NCI-H2107 treated with DMSO at 0.1 percent for 48 hours (cell line): ENCODE data around the gene XAGE1B.
"Not testable (repeated sequence)": the region's sequence is repeated elsewhere in the genome, so short reads cannot be mapped to it uniquely, and the experiment has no call there.

Experiments used
- DNase-seq: peaks from one replicate; lab custom pipeline; 2025; ENCODE audit not compliant: unreplicated experiment; lab: John Stamatoyannopoulos, UW

The XAGE1B gene

DNA sequence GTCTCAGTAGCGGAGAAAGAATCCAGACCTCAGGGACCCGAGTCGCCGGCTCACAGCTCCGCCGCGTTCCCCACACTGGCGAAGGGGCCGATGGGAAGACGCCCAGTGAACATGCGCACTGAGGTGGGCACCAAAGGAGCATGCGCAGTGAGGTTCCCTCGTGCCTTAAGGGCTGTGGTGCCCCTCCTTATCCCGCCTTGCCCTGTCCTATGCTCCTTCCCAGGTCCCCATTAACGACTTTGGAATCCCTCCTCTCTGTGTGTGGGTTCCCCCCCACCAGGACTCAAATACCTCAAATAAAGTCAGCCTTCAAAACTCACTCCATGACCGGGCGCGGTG is at the start of gene XAGE1B:
Gene XAGE1B, minus strand, starts transcription at position 77 of the 339 bp plus-strand sequence. CDS start 1,536 bp downstream, outside the sequence.
- DNase-seq: not testable (repeated sequence)

GRCh38 chrX:52563105-52563504 is 46.2 kb upstream of the XAGE1B start:
- DNase-seq: no peak

- no peak for DNase-seq
These were observed 41.3 kb upstream of the XAGE1B start for GRCh38 chrX:52558140-52558539.

DNA sequence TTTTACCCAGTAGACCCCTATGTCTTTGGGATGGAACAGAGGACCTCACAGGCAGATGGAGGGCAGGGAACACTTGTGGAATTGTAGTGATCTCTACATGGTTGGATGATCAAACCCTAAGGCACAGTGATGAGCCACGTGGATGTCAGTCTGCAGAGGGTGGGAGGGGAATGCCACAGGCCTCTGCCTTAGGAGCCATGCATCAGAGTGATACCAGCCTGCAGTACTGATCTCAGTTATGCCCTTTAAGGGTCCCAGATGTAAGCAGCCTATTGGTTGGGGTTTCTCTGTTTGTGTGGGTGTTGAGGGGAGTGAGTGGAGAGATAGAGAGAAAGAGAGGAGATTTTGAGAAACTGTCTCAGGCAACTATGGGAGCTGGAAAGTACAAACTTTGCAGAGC is 39.9 kb upstream of the XAGE1B start:
- DNase-seq: no peak

DNA sequence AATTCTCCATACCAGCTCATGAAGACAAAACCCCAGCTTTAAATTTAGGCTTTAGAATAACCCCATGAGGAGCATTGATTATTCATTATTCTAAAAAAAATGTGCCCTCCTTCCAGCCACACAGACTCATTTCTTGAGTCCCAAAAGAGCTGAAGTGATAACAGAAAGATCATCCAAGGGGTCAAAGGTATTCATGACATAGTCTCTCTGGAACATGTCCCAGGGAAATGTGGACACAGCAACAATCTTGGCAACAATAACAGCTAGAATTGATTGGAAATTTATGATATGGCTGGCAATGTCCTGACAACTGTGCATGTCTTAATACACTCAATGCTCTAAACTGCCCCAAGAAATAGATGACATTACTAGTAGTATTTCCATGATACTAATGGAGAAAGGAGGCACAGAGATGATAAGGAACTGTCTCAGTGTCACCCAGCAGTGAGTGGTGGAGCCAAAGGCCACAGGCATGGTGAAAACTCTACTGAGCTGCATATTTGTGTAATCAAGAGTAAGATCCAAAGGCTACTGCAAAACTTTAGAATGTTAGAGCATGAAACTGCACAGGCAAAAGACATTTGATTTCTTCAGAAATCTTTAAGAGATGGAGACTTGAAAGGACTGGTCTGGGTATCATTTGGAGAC is 37.3 kb upstream of the XAGE1B start:
- DNase-seq: no peak

DNA sequence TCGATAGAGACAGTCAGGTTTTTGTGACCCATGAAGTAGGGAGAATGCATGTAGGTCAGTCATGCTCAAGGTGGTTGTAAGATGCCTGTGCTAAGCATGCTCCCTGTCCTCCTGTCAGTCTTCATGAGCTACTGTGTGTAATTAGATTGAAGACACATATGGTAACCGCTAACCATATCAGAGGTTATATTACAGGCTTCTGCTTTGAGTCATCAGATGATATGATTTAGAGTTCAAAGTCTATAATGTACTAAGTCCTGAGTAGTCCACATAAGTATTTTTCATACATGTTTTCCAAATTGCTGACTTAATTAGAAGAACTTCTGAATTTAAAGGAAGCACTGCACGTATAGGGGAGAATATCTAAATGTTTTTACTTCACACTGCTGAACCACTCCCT is 31.9 kb upstream of the XAGE1B start:
- not testable (repeated sequence) for DNase-seq

DNA sequence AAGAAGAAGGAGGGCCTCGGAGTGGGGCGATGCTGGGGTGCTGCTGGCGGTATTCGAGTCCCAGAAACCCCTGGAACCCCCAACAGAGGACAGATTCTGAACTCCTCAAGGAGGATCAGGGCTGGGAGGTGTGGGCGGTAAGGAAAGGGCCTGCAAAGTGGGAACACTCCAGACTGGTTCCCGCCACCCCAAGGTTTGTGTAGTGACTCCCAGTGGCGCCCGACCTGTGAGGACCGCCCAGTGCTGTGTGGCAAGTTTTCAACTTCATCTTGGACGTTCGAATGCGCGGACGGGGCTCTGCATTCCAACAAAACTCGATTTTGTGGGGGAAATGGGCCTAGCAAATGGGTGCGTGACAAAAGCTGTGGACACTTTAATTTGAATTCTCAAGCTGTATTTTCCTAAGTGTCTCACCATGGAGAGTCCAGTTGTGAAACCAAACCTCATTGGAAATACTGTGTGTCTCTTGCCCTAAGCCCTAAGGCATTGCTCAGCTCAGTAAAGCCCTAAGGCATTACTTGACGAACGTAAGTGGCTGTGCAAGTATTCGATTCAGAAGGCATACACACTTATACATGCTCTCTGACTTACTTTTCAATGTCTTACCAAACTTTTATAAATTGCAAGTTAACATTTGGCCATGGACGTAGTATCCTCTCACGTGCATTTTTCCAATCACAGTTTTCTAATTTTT is 27.4 kb upstream of the XAGE1B start:
- no peak for DNase-seq

DNA sequence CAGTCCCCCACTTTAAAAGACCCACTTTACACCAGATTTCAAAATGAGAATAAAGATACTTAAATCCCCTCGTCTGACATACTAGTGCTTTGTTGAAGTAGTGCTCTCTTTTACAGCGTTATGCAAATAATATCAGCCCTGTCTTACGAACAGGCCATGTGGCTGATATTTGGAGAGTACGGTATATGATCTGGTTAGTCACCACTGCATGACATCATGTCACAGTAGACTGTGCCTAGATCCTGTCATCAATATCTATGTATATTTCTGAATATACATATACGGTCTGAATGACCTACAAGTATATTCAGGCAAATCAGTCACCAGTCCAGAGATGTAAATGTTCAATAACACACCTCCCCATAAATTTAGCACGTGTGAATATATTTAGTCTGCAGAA is 25.4 kb upstream of the XAGE1B start:
- DNase-seq: no peak

DNA sequence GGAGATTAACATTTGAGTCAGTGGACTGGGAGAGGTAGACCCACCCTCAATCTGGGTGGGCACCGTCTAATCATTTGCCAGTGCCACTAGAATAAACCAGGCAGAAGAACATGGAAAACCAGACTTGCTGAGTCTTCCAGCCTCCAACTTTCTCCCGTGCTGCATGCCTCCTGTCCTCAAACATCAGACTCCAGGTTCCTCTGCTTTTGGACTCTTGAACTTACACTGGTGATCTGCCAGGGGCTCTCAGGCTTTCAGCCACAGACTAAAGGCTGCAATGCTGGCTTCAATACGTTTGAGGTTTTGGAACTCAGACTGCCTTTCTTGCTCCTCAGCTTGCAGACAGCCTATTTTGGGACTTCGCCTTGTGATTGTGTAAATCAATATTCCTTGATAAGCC is 24.2 kb upstream of the XAGE1B start:
- DNase-seq: not testable (repeated sequence)

DNA sequence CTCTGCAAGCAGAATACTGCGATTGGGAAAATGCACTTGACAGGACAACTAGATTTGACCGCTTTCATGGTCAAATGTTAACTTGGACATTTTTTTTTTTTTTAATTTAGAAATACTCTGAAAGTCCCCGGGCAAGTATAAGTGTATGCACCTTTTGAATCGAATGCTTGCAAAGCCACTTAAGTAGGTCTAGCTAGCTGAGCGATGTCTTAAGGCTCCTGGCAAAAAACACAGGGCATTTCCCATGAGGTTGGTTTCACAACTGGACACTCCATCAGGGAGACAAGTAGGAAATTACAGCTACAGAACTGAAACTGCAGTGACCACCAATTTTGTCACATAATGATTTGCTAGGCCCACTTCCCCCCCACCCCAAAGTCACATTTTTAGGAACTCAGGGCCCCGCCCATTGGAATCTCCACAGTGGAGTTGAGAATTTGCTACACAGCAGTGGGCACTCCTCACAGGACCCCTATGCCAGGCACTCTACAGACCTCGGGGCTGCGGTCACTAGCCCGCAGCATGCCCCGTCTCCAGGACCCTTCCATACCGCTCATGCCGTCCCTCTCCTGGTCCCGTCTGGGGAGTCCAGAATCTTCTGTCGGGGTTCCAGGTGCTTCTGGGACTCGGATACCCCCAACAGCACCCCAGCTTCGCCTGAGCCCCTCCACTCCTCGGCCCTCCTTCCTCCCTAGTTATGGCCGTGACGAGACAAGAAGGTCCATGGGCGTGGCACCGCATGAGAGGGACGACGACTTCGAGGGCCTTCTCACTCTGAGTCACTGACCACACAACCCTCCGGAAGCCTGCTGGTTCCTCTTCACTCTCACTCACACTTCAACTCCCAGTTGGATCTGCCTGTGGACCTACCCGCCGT is 515 bp downstream of the XAGE1B start:
- DNase-seq: not testable (repeated sequence)

- DNase-seq: not testable (repeated sequence)
These were observed 5.7 kb downstream of the XAGE1B start for GRCh38 chrX:52511126-52511525.

- no peak for DNase-seq
These were observed 6.9 kb downstream of the XAGE1B start for GRCh38 chrX:52509916-52510315.

DNA sequence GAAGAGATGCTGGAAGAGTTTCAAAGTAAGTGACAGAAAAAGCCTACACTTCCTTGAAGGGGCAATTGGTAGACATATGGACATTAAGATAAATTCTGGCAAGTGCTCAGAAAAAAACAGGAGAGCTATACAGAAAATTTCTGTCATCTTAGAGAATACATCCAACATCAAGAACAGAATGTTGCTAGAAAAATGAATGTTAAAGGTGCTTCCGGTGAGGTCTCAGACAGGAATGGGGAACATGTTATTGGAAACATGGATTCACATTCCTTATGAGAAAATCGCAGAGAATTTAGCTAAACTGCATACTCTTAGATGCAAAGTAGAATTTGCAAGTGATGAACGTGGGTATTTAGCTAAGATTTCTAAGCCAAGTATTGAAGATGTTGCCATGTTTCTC is 9.5 kb downstream of the XAGE1B start:
- no peak for DNase-seq

DNA sequence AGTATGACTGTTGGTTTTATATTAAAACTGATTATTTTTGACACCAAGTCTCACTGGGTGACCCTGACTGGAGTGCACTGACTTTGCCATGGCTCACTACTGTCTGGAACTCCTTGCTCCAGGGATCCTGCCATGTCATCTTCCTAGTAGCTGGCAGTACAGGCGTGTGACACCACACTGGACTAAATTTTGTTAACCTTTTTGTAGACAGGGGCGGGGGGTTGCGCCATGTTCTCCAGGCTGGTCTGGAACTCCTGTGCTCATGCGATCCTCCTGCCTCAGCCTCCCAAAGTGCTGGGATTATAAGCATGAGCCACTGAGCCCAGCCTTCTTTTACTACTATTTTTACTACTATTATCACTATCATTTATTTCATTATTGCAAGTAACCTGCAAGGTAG is 12.3 kb downstream of the XAGE1B start:
- DNase-seq: no peak

DNA sequence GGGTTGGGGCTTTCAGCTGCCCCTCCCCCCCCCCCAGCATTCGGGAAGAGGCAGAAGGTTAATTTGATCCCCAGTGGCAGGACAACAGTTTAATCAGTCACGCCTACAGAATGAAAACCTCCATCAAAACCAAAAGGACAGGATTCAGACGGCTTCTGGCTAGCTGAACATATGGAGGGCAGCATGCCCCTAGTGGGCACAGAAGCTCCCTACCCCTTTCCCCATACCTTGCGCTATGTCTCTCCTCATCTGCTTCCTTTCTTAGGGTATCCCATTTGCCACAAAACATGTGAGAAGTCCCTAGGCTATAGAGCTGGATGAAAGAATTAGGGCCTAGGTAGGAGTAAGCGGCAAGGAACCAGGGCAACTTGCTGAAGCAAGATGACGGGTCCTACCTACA is 15.5 kb downstream of the XAGE1B start:
- DNase-seq: not testable (repeated sequence)

DNA sequence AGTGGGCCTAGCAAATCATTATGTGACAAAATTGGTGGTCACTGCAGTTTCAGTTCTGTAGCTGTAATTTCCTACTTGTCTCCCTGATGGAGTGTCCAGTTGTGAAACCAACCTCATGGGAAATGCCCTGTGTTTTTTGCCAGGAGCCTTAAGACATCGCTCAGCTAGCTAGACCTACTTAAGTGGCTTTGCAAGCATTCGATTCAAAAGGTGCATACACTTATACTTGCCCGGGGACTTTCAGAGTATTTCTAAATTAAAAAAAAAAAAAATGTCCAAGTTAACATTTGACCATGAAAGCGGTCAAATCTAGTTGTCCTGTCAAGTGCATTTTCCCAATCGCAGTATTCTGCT is 20.5 kb downstream of the XAGE1B start:
- DNase-seq: not testable (repeated sequence)

- DNase-seq: not testable (repeated sequence)
These were observed 21.1 kb downstream of the XAGE1B start, which contains the start of gene XAGE1A for GRCh38 chrX:52495545-52496418. Gene XAGE1A (plus strand): TSS chrX:52495808. CDS start chrX:52497362, 1,554 bp downstream.

- not testable (repeated sequence) for DNase-seq
These were observed 45.6 kb downstream of the XAGE1B start for GRCh38 chrX:52471301-52471700.
